HG03565 (cell line): ENCODE measurements around the gene MTCH2.
A peak's percentile ranks its signal among the peaks of the same experiment; 100 is the strongest.

ENCODE experiments used
- ATAC-seq: cut with Tn5 transposase; IDR thresholded peaks from one replicate; pipeline ENCODE4 v1.9.1; 2021; ENCODE audit warnings: mild to moderate bottlenecking, moderate library complexity; ENCODE audit not compliant: unreplicated experiment

Gene MTCH2

DNA sequence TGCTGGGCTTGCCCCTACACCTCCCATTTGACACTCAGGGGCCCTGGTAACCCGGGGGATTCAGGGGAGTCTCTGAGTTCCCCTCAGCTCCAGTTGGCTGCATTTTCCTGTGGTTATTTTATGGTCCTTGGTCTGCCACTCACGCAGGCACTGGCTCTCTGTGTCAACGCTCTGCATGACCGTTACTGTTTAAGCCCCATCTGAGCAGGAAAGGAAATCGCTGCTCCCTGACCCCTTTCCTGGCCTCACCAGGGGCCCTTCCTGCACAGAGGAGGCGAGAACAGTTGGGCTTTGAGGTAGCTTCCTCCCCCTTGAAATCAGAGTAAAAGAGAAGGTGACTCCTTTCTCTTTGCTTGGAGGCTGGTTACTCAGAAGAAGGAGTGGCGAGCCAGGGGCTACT, 50.6 kb downstream of the MTCH2 start:
- ATAC-seq, result no peak

DNA sequence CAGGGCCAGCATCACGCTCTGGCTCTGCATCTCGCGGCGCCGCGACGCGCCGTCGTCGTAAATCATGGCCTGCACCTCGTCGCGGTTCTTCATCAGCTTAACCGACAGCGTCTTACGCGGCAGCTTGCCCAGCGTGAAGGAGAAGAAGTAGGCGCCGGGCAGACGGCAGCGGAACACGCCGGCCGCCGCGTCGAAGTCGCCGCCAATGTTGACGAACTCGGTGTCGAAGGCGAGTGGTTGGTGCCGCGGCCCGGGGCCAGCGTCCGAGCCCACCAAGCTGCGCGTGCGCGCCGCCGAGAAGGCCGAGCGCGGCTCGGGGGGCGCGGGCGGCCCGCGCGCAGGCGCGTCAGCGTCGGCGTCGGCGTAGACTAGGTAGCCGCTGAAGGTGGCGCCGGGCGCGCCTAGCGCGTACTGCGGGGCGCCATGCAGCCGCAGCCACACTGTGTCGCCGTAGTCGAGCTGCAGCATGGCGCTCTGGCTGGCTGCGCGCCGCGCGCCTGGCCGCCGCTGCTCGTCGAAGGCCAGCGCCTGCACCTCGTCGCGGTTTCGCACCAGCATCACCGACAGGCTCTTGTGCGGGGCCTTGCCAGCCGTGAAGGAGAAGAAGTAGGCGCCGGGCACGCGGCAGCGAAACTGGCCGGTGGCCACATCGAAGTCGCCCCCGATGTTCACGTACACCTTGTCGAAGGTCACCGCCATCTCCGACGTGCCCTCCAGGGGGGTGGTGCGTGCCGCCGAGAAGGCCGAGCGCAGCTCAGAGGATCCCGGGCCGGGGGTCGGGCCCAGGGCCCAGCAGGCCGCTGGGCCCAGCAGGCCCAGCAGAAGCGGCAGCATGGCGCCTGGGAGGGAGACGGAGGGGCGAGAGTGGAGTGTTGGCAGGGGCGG, 52.1 kb downstream of the MTCH2 start:
- no peak for ATAC-seq

DNA sequence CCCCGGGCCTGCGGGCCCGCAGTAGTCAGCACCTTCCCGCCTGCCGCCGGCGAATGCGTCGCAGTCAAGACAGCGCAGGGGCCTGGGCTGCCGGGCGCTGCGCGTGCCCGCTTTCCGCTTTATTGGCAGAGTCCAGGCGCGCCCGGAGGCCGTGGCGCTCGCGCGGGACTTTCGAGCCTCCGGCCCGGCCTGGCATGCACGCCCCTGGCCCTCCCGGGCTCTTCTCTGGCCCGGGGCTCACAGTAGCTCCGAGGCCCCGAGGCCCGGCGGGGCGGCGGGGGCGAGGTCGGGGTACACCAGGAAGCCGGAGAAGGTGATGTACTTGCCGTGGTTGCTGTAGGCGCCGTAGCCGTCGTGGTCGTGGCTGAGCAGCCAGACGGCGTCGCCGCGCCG, 52.8 kb downstream of the MTCH2 start:
- ATAC-seq, result no peak

DNA sequence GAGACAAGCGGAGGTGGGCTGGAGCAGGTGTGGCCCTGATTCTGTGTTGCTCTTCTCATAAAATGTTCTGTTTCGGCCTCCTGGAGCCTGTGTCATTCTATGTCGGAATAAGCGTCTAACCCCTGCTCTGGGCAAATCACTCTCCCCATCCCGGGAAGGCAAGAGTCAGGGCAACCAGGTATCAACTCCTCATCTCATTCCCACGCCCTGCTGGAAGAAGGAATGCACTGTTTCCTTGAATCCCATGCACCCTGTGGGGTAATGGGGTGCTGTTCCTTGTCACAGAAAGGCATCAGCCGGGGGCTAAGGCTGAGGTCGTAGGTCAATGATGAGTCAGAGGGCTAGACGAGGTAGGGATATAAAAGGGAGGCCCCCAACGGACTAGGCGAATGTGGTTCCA, 53.2 kb downstream of the MTCH2 start:
- no peak for ATAC-seq

DNA sequence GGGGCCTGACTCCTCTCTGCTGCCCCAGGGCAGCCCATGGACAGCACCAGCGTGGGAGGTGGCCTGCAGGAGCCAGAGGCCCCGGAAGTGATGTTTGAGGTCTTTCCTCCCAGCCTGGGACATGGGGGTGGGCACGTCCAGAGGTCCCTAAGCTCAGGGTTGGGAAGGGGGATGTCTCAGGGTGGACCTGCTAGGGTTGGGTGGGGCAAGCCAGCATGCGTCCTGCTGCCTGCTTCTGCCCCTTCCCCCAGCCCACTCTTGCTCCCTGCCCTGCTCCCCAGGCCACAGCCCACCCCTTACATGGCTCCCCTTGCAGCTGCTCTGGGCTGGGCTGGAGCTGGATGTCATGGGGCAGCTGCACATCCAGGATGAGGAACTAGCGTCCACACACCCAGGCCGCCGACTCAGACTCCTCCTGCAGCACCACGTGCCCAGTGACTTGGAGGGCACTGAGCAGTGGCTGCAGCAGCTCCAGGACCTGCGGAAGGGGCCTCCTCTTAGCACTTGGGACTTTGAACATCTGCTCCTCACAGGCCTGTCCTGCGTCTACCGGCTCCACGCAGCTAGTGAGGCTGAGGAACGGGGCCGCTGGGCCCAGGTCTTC, 54.5 kb downstream of the MTCH2 start:
- ATAC-seq, result no peak

DNA sequence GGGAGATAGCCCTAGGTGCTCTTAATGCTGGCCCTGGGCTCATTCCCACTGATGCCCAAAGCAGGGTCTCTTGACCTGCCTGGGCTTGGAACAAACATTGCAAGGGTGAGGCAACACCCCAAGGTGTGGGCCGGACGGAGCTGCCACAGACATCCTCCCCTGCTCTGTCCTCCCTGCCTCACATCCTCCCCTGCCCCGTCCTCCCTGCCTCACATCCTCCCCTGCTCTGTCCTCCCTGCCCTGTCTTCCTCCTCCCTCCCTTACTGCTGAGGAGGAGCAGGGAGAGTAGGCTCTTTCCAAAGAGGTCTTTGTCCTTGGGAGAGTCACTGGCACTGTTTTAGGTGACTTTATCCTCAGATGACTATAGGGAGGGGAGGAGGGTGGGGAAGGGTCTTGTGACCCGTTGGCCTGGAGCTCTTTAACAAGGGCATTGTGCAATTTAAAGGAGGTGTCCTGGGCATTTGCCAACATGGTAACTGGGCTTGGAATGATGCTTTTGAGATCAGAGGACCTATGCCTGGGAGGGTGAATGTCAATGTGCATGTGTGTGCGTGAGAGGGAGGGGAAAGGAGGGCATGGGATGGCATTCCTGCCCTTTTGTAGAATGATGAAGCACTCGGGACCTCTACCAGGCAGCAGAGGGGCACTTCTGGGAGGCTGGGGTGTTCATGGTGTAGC, 55.2 kb downstream of the MTCH2 start:
- ATAC-seq, result no peak

DNA sequence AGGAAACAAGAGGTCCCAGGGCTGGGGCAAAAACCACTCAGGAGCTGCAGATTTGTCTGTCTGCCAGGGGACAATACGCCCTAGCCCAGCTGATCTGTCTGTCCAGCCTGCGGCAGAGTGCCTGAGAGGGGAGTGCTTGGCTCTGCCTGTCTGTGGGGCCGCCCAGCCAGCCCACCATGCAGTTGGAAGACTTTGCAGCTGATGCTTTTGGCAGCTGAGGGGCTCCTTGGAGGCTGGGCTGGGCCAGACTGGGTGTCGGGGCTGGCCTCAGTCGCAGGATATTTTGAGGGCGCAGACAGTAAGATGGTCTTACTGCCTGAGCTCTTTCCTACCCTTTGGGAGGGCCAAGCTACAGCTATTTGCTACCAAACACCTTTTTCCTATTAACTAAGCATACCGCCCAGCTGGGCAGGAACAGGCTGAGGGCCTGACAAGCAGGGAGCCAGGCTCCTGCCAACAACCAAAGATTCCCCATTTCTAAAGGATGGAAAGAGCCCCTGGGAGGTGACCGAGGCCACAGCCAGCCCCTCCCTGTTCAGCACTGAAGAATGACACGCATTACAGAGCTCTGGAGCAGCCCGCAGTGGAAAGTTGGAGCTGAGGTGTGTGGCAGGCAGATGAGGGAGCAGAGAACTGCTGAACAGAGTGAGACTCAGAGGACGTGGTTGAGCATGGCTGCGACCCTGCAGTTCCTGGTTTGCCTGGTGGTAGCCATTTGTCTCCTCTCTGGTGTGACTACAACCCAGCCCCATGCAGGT, 56.1 kb downstream of the MTCH2 start, which contains the start of gene FAM180B:
TSS of gene FAM180B (plus strand) at position 581 of the 758 bp plus-strand sequence. CDS start at position 672, 91 bp downstream.
- ATAC-seq, result no peak

DNA sequence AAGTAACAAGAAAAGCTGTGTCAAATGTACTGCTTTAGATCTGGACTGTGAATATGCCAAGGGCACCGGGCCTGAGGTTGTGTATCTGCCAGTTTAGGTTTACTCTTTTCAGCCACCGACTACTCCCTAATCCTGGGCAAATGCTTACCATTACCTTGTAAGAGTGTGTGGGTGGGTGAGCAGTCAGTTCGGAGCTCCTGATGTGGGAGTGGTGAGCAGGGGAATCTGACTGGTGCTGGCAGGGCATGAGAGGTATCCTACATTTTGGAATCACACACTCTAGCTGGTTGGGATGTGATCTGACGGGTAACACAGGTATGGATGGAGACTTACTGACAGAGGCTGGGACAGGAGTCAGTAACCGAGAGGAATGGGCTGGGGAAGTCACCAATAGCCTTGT, 58.5 kb downstream of the MTCH2 start:
- ATAC-seq, result no peak

DNA sequence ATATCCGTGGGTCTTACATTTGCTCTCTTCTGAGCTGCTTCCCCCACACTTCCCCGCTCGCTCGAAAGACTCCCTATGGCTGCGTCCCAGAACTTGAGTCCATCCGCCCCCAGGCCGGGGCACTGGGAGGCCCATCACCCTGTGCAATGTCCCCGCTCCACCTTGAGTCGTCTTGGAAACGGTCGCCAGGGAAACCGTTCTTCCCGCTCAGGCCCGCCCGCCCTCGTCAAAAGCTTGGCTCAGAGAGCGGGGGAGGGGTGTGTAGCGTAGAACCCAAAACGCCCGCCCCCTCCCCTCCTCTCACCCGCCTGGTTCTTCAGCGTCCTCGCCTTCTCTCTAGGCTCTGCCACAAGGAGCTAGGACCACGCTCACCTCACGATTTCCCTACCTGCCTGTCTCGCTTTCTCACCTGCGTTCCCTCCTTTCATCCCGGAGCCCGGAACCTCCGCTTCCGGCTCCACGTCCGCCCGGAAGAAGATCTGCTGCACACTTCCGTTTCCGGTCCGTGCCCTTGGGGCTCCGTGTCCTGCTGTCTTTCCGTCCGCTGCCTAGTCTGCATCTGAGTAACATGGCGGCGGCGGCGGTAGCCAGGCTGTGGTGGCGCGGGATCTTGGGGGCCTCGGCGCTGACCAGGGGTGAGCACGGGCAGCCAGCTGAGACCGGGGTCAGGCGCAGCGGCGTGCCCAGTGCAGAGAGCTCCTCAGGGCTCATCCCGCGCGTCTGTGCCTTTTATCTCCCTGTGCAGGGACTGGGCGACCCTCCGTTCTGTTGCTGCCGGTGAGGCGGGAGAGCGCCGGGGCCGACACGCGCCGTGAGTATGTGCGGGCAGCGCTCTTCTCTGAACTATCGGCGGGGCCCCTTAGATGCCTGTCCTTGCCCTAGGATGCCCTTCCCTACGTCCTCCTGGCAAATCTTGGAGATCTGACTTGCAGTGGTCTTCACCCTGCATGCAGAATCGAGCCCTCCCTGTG, 63.5 kb downstream of the MTCH2 start, which contains the start of the genes KBTBD4 and NDUFS3:
TSS of gene KBTBD4 (minus strand) at position 447 of the 971 bp plus-strand sequence. CDS start at position 428, 19 bp downstream.
TSS of gene NDUFS3 (plus strand) at position 551 of the 971 bp plus-strand sequence. CDS start at position 569, 18 bp downstream.
- ATAC-seq, result peak; percentile 89

DNA sequence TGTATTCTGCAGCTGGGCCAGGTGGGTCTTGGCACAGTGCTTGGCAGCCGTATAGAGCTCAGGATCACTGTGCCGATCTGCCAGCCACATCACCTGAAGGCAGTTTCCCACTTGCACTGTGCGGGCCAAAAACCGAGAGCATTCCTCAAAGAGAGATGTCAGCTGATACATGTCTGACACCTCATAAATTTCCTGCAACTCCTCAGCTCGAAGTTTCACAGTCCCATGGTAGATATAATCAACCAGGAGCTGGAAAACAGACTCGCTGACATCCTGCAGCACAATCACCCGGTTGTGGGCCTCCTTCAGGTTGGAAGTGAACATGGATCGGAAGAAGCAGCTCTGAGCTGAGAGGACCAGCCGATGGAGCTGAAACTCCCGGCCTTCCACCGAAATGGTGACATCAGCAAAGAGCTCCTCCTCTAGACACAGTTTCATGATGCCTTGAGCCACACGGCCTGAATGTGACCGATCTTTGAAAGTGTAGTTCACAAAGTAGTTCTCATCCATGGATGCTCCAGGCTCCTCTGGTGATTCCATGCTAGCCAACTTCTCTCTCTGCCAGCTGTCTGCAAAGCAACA, 64.8 kb downstream of the MTCH2 start:
- no peak for ATAC-seq

DNA sequence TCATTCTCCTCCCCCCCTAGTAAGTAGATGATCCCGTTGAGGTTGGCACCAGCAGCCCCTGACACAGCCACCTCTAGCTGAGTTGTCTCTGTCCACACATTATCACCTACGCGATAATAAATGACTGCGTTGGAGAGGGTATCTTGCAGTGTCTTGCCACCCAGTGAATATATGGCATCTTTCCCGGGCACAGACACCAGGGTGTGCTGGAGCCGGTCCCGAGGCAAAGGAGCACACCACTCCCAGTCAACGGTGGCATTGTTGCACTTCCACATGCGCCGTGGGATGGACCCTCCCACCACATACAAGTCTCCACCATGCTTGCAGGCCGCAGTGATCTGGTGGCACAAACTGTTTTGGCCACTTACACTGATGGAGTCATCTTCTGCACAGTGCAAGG, 69.0 kb downstream of the MTCH2 start:
- no peak for ATAC-seq

DNA sequence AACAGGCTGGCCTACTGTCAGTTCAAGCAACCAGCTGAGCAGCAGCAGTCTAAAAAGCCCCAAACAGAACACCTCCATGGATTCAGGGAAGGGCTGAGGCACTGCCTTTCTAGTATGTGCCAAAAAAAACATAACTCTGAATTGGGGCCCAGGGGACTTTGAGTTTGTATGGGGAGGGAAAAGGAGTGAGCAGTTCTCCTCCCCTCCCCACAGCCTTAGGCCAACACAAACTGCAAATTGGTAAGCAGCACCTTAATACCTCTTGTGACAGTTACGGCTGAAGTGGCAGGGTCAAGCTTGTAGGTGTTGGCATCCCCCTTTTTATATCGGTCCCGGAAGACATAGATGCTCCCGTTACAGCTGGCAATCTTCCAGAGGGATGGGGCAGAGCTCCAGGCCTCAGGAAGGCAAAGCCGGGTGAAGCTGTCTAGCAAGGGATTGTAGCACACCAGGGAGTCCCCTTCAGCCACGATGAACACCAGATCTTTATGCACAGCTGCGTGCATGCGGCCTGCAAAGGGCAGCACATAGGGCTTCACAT, 69.6 kb downstream of the MTCH2 start:
- no peak for ATAC-seq

DNA sequence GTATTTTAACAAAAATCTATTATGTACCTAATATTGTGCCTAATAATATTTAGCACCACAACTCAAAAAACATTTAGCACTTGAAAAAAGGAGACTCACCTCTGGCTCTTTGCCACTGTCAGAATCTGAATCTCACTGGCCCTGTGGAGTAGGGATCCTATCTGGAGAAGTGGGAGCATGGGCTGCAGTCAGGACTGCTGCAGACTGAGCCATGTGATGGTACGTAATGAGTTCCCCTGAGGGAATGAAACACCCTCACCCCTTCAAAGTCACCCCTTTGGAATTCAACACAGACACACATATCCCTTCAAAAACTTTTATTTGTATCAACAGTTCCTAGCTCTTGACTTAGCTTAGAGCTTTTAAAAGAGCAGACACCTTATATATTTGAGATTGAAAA, 70.5 kb downstream of the MTCH2 start:
- ATAC-seq, result no peak

DNA sequence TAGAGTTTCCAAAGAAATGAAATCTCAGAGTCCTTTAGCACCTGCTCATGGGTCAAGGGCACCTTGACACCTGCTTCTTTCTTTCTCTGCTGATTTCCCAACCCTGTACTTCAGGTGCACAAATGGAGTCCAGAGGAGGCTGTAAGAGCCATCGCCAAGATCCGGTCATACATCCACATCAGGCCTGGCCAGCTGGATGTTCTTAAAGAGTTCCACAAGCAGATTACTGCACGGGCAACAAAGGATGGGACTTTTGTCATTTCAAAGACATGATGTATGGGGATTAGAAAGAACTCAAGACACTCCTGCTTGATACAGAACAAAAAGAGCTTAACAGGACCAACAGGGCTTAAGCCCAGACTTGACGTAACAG, 71.0 kb downstream of the MTCH2 start:
- no peak for ATAC-seq

DNA sequence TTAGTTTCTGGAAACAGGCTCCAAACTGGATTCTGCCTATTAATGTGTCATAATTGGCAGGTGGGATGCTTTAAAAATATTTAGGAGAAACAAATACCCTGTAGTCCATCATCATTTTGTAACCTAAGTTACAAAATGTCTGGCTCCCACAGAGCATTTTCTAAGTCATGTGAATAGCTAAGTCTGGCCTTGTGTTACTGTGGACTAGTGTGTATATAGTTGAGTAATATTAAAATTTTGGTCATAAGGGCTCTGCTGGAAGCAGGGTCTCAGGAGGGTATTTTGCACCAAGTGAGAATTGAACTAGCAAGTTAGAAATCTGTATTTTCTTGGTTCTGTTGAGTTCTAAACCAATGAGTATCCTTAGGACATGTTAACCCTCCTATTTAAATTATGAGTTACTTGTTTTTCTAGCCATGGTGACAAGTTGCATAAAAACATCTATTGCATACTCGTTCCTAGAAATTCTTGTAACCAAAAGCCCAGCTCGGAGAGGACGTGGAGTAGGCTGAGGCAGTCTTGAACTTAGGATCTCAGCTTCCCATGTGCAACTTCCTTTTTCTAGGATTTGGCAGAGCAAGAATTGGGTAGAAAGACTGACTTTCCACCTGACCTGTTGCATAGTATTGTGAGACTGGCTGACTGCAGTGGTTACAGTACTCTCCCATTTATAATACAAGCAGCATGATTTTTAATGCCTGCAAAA, 71.6 kb downstream of the MTCH2 start:
- ATAC-seq, result no peak

DNA sequence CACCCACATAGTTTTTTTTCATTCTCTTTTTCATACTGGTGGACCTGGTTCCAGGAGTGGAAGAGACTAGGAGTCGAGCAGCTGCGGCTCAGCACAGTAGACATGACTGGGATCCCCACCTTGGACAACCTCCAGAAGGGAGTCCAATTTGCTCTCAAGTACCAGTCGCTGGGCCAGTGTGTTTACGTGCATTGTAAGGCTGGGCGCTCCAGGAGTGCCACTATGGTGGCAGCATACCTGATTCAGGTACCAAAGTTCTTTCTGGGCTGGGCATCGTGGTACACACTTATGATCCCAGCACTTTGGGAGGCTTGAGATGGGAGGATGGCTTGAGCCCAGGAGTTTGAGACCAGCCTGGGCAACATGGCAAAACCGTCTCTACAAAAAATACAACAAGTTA, 72.7 kb downstream of the MTCH2 start:
- no peak for ATAC-seq
